MM.1S (cell line): ENCODE measurements around the gene GAREM1.

ENCODE experiments used
- DNase-seq: peaks from one replicate; pipeline ENCODE4 v3.0.0-alpha.2; 2015
- H2AFZ ChIP-seq: fragments of 300-600 bp; sonication (generic); 2 replicates; pipeline ENCODE4 v1.6.0; 2016; ENCODE audit warnings: antibody characterized with exemption, low read length
- H3F3A ChIP-seq: fragments of 300-600 bp; sonication (generic); 2 replicates; pipeline ENCODE4 v1.6.1; 2016; ENCODE audit warnings: mild to moderate bottlenecking, antibody characterized with exemption, low read length, moderate library complexity, mixed read lengths; ENCODE audit not compliant: insufficient read depth
- H3K27ac ChIP-seq: fragments of 300-600 bp; sonication (generic); 2 replicates; pipeline ENCODE4 v1.5.1; 2016; ENCODE audit warnings: mild to moderate bottlenecking, low read length
- H3K27me3 ChIP-seq: fragments of 300-600 bp; sonication (generic); replicated peaks from 2 replicates; pipeline ENCODE4 v1.6.0; 2016; ENCODE audit warnings: low read length; ENCODE audit not compliant: insufficient read depth
- H3K36me3 ChIP-seq: fragments of 300-600 bp; sonication (generic); replicated peaks from 2 replicates; pipeline ENCODE4 v1.6.1; 2016; ENCODE audit warnings: mild to moderate bottlenecking, low read length, mixed read lengths; ENCODE audit not compliant: insufficient read depth
- H3K4me1 ChIP-seq: fragments of 300-600 bp; sonication (generic); 2 replicates; pipeline ENCODE4 v1.6.1; 2016; ENCODE audit warnings: low read length, mixed read lengths
- H3K4me2 ChIP-seq: fragments of 300-600 bp; sonication (generic); 2 replicates; pipeline ENCODE4 v1.6.0; 2016; ENCODE audit warnings: low read depth, low read length
- H3K4me3 ChIP-seq: fragments of 300-600 bp; sonication (generic); 2 replicates; pipeline ENCODE4 v1.5.1; 2016; ENCODE audit warnings: low read length, mixed read lengths
- H3K79me2 ChIP-seq: fragments of 300-600 bp; sonication (generic); 2 replicates; pipeline ENCODE4 v1.6.1; 2016; ENCODE audit warnings: mixed run types, low read length, mixed read lengths
- H3K9ac ChIP-seq: fragments of 300-600 bp; sonication (generic); 2 replicates; pipeline ENCODE4 v1.6.1; 2016; ENCODE audit warnings: low read length, mixed read lengths
- H3K9me2 ChIP-seq: fragments of 300-600 bp; sonication (generic); replicated peaks from 2 replicates; pipeline ENCODE4 v1.6.1; 2016; ENCODE audit warnings: mild to moderate bottlenecking, low read length, mixed read lengths; ENCODE audit not compliant: insufficient read depth
- H3K9me3 ChIP-seq: fragments of 300-600 bp; sonication (generic); replicated peaks from 2 replicates; pipeline ENCODE4 v1.6.1; 2016; ENCODE audit warnings: mild to moderate bottlenecking, low read length, mixed read lengths; ENCODE audit not compliant: insufficient read depth
- H4K20me1 ChIP-seq: fragments of 300-600 bp; sonication (generic); 2 replicates; pipeline ENCODE4 v1.6.1; 2016; ENCODE audit warnings: mild to moderate bottlenecking, low read length, moderate library complexity, mixed read lengths; ENCODE audit not compliant: insufficient read depth
- EZH2 ChIP-seq: fragments of 300-600 bp; sonication (generic); optimal IDR thresholded peaks from 2 replicates; pipeline ENCODE3; 2017; ENCODE audit warnings: low read depth, mild to moderate bottlenecking, antibody characterized with exemption, low read length, mixed read lengths
- EZH2phosphoT487 ChIP-seq: fragments of 300-600 bp; sonication (generic); IDR thresholded peaks from 2 replicates; pipeline ENCODE4 v1.6.1; 2018; ENCODE audit warnings: antibody characterized with exemption, low read length
- TF ChIP-seq, protein P1 (sequence below): fragments of 300-600 bp; sonication (generic); IDR thresholded peaks from 2 replicates; pipeline ENCODE4 v1.5.1; 2016; ENCODE audit warnings: antibody characterized with exemption, low read length, mixed read lengths

GAREM1 gene

DNA sequence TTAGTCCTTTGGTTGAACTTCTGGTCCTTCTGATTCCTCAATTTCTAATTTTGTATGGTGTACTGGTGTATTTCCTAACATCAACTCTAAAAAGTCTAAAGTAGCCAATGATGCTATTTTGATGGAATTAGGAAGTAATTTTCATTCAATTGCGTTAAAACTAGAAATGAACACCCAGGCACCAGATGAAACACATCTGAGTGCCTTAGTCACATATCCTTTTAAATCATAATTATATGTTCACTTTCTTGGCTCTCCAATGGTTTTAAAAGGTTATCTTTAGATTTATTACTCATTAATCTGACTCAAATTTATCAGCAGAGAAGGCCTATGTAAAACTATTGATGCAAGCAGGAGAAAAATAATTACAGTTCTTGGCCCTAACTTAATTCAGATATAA is 119.7 kb downstream of the GAREM1 start:
- H3K27ac ChIP-seq: no peak overlapping the region
- no peaks in the 10 kb centered on the region for H3K9me2 ChIP-seq
- no peaks in the 10 kb centered on the region for H3F3A ChIP-seq
- no peak overlapping the region for H2AFZ ChIP-seq
- no peaks in the 10 kb centered on the region for H4K20me1 ChIP-seq
- no peaks in the 10 kb centered on the region for H3K79me2 ChIP-seq
- H3K9me3 ChIP-seq: no peaks in the 10 kb centered on the region
- DNase-seq: no peak
- no peak overlapping the region for H3K4me2 ChIP-seq
- no peaks in the 10 kb centered on the region for H3K4me1 ChIP-seq
- H3K27me3 ChIP-seq: no peaks in the 10 kb centered on the region
- H3K9ac ChIP-seq: no peak overlapping the region
- TF ChIP-seq EZH2 (no peak), EZH2phosphoT487 (no peak)
- TF ChIP-seq, protein P1, sequence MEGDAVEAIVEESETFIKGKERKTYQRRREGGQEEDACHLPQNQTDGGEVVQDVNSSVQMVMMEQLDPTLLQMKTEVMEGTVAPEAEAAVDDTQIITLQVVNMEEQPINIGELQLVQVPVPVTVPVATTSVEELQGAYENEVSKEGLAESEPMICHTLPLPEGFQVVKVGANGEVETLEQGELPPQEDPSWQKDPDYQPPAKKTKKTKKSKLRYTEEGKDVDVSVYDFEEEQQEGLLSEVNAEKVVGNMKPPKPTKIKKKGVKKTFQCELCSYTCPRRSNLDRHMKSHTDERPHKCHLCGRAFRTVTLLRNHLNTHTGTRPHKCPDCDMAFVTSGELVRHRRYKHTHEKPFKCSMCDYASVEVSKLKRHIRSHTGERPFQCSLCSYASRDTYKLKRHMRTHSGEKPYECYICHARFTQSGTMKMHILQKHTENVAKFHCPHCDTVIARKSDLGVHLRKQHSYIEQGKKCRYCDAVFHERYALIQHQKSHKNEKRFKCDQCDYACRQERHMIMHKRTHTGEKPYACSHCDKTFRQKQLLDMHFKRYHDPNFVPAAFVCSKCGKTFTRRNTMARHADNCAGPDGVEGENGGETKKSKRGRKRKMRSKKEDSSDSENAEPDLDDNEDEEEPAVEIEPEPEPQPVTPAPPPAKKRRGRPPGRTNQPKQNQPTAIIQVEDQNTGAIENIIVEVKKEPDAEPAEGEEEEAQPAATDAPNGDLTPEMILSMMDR: no peak
- no peak overlapping the region for H3K4me3 ChIP-seq
- H3K36me3 ChIP-seq: no peaks in the 10 kb centered on the region

DNA sequence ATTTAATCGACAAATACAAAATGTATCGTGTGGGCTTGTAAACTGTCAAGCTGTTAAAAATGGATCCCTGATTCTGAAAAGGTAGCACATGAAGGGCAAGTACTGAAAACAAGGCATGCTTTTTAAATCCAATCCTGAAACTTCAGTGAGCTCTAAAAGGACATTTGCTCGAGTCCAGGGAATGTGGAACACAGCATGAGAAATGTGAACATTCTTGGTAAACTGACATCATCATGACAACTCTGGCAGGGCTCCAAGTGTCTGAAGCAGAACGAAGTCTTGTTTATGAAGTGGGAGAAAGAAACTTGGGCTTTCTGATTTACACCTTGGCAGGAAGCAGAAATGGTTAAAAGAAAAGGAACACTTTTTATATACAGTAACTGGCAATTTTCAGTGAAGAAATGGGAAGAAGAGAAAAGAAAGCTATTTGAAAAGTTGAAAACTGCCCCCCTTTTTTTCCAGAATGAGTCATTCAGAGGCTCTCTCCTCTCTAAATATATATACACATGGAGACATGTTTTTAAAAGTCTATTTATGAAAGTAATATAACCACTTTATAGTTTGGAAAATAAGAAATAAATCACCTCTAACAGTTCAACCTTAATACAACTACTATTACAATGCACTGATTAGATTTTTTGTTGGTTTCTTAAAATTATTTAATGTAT is 120.8 kb downstream of the GAREM1 start:
- Histone ChIP-seq H3K79me2 (no peaks in the 10 kb centered on the region), H3K27ac (no peak overlapping the region), H2AFZ (no peak overlapping the region), H3K36me3 (no peaks in the 10 kb centered on the region), H4K20me1 (no peaks in the 10 kb centered on the region), H3F3A (no peaks in the 10 kb centered on the region), H3K9me2 (no peaks in the 10 kb centered on the region), H3K27me3 (no peaks in the 10 kb centered on the region), H3K9ac (no peak overlapping the region), H3K9me3 (no peaks in the 10 kb centered on the region), H3K4me2 (no peak overlapping the region), H3K4me3 (no peak overlapping the region), H3K4me1 (no peaks in the 10 kb centered on the region)
- DNase-seq: no peak
- TF ChIP-seq EZH2phosphoT487 (no peak), EZH2 (no peak)
- TF ChIP-seq, protein P1: no peak

DNA sequence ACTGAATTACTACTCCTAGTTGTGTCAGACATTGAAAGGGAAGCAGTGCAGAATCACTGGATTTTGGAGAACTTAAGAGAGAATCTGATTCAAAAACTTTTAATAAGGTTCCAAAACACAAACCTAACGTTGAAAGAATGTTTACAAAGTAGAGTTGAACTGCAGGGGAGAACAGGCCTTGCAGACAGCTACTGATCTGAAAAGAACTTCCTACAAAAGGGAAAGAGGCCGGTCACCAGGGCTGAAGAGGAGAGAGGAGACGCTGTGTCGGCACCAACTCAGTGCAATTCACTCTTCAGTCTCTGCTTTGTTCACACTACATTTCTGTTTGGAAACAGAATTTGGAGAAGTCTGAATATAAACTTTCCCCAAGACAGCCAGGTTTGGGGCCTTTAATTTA is 124.0 kb downstream of the GAREM1 start:
- no peaks in the 10 kb centered on the region for H3K27me3 ChIP-seq
- H3K4me3 ChIP-seq: no peak overlapping the region
- no peaks in the 10 kb centered on the region for H3K36me3 ChIP-seq
- H3K4me1 ChIP-seq: no peaks in the 10 kb centered on the region
- no peaks in the 10 kb centered on the region for H4K20me1 ChIP-seq
- H3K27ac ChIP-seq: no peak overlapping the region
- H3F3A ChIP-seq: no peaks in the 10 kb centered on the region
- no peak for DNase-seq
- no peak overlapping the region for H3K4me2 ChIP-seq
- no peak overlapping the region for H3K9ac ChIP-seq
- no peaks in the 10 kb centered on the region for H3K9me3 ChIP-seq
- H3K9me2 ChIP-seq: no peaks in the 10 kb centered on the region
- H3K79me2 ChIP-seq: no peaks in the 10 kb centered on the region
- TF ChIP-seq EZH2phosphoT487 (no peak), EZH2 (no peak)
- TF ChIP-seq, protein P1: no peak
- no peak overlapping the region for H2AFZ ChIP-seq
